ENCODE data around the gene CDKN2B-AS1.

- TF ChIP-seq CTCF (conservative IDR thresholded peaks at IDR 0.05; ENCODE audit: low read depth in 2 of 2): no peak
- TF ChIP-seq CREB1 (CRISPR knock-in tag; IDR thresholded peaks at IDR 0.05; ENCODE audit: low read depth): no peak
- peak; percentile 89 for TF ChIP-seq EZH2 (IDR thresholded peaks at IDR 0.05; ENCODE audit: low read depth, unreplicated experiment)
- TF ChIP-seq POLR2AphosphoS5 (IDR thresholded peaks at IDR 0.05; ENCODE audit: low read depth): no peak
- TF ChIP-seq EZH2phosphoT487 (IDR thresholded peaks at IDR 0.05; ENCODE audit: unreplicated experiment): no peak
- no peak for TF ChIP-seq ZNF462 (CRISPR knock-in tag; IDR thresholded peaks at IDR 0.05)
Observed at GRCh38 chr9:21969951-21970799, 24.4 kb upstream of the CDKN2B-AS1 start.

All from GM23338 (cell line).